Lower lobe of right lung (tissue), 2 donors: ENCODE measurements around the gene WRNIP1. TPM values are rescaled to one million over a fixed set of nuclear protein-coding genes. Genes with fewer than 3 reads are reported as not detected.
A peak's percentile ranks its signal among the peaks of the same experiment; 100 is the strongest.

ENCODE experiments used
- ATAC-seq, 2 donors: fragments of 200-7000 bp; cut with Tn5 transposase; one replicate each; pipeline ENCODE4 v1.9.1; 2020 to 2022; ENCODE audit warnings: mild to moderate bottlenecking in 2 of 2, moderate library complexity in 2 of 2
- DNase-seq: peaks from one replicate; pipeline ENCODE4 v3.0.0-alpha.2; 2020
- H3K27ac ChIP-seq: fragments of 200-600 bp; one replicate; pipeline ENCODE4 v1.8.0; 2022
- H3K27me3 ChIP-seq: fragments of 200-600 bp; one replicate; pipeline ENCODE4 v1.8.0; 2022; ENCODE audit warnings: low read depth
- H3K36me3 ChIP-seq: fragments of 200-600 bp; one replicate; pipeline ENCODE4 v1.8.0; 2022; ENCODE audit warnings: mild to moderate bottlenecking
- H3K4me1 ChIP-seq: fragments of 200-600 bp; one replicate; pipeline ENCODE4 v1.8.0; 2022
- H3K4me3 ChIP-seq: fragments of 200-600 bp; one replicate; pipeline ENCODE4 v1.8.0; 2022; ENCODE audit warnings: mild to moderate bottlenecking
- H3K9me3 ChIP-seq: fragments of 200-600 bp; one replicate; pipeline ENCODE4 v1.8.0; 2022
- CTCF ChIP-seq: fragments of 200-600 bp; IDR thresholded peaks from one replicate; pipeline ENCODE4 v1.8.0; 2022; ENCODE audit warnings: antibody characterized with exemption, mild to moderate bottlenecking
- intact Hi-C: fragments of 100-400 bp; cut with DNase I; formaldehyde crosslinking; loops from one replicate; pipeline ENCODE4 v1.11.0; 2022
- total RNA-seq: library from RNA; stranded (reverse); fragmentation: NEBNext Ultra II Directional; extraction: Animal tissue kit (Norgen Biotek cat#: 25700); gene quantifications from one replicate; pipeline ENCODE4 v1.2.1, GENCODE V29; 2021
- donor health status: DM: no; HTN: yes; CAD: no; lungs with severe emphysema.

The WRNIP1 gene
- total RNA-seq, 1 donor from 2014 or later: 45.1 TPM

- ATAC-seq: no peak
Observed at GRCh38 chr6:2734488-2735166, 30.6 kb upstream of the WRNIP1 start.

GRCh38 chr6:2737885-2738284 is 27.3 kb upstream of the WRNIP1 start:
- Histone ChIP-seq H3K36me3 (no peaks in the 10 kb centered on the region), H3K4me3 (no peak overlapping the region), H3K4me1 (peaks cover 9% of the 10 kb centered on the region), H3K9me3 (no peaks in the 10 kb centered on the region), H3K27ac (no peak overlapping the region), H3K27me3 (no peaks in the 10 kb centered on the region)
- ATAC-seq (no peak), DNase-seq (no peak)
- TF ChIP-seq CTCF: no peak
- intact Hi-C loops: no loop called here

More at GRCh38 chr6:2734488-2735166, 30.6 kb upstream of the WRNIP1 start:
- Histone ChIP-seq H3K4me3 (no peak overlapping the region), H3K36me3 (no peaks in the 10 kb centered on the region), H3K27me3 (no peaks in the 10 kb centered on the region), H3K9me3 (no peaks in the 10 kb centered on the region), H3K4me1 (peaks cover 17% of the 10 kb centered on the region), H3K27ac (no peak overlapping the region)
- intact Hi-C loops: no loop called here
- no peak for TF ChIP-seq CTCF
- no peak for DNase-seq

GRCh38 chr6:2738373-2738979 is 26.7 kb upstream of the WRNIP1 start:
- Histone ChIP-seq H3K9me3 (no peaks in the 10 kb centered on the region), H3K27ac (no peak overlapping the region), H3K4me3 (no peak overlapping the region), H3K36me3 (no peaks in the 10 kb centered on the region), H3K4me1 (peaks cover 3% of the 10 kb centered on the region), H3K27me3 (no peaks in the 10 kb centered on the region)
- TF ChIP-seq CTCF: peak; percentile 55
- DNase-seq (no peak), ATAC-seq (peak in 1 of 2 donors; percentile 53)
- intact Hi-C loops: no loop called here

- Histone ChIP-seq H3K4me3 (no peak overlapping the region), H3K9me3 (no peaks in the 10 kb centered on the region), H3K4me1 (no peaks in the 10 kb centered on the region), H3K27ac (no peak overlapping the region), H3K27me3 (no peaks in the 10 kb centered on the region), H3K36me3 (no peaks in the 10 kb centered on the region)
- DNase-seq (no peak), ATAC-seq (no peak)
- TF ChIP-seq CTCF: no peak
- intact Hi-C loops: no loop called here
Observed at GRCh38 chr6:2739335-2739734, 25.9 kb upstream of the WRNIP1 start.

DNA sequence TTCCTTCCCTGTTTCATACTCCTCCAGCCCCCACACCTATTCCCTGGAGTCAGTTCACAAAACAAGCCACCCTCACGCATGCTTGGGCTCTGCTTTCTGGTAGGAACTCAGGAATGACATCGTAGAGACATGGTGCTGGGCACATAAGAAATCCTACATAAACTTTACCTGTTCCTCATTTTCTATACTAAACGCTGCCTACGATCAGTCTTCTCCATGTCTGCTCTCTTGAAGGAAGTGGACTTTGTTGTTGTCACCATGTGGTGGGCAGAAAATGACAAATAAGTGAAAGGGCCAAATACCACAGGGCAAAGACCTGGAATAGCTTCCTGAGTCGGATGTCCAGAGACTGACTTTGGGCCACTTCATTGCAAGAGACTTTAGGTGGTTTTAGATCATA is 24.6 kb upstream of the WRNIP1 start:
- ATAC-seq (no peak), DNase-seq (no peak)
- Histone ChIP-seq H3K9me3 (no peaks in the 10 kb centered on the region), H3K27ac (no peak overlapping the region), H3K4me1 (no peaks in the 10 kb centered on the region), H3K27me3 (no peaks in the 10 kb centered on the region), H3K4me3 (no peak overlapping the region), H3K36me3 (no peaks in the 10 kb centered on the region)
- TF ChIP-seq CTCF: no peak
- intact Hi-C loops: no loop called here
